ENCODE measurements around the gene ASTL.

DNA sequence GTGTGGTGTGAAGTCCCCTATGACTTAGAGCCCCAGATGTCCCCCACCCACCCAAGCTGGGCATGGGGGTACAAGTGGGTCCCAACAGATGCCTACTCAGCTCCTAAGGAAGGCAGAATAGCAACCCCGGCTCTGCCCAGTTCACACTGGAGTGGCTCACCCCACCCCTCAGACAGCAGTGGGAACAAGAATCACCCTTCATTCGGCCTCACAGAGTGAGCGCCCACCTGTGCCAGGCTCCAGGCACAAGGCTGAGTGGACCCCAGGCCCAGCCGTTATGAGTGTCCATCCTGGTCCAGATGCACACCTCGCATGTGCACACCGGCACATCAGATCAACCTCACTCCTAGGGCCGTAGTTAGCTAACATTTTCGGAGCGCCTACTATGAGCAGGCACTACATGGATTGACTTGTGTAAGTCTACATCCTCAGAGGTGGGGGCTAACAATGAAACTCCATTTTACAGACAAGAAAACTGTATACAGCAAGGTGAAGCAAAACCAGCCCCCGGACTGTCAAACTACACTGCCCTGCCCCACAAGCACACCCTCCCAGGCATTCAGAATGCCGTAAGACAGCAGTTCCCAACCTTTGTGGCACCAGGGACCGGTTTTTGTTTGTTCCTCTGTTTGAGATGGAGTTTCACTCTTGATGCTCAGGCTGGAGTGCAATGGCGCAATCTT is 2.8 kb upstream of the ASTL start:
- no peak for TF ChIP-seq POLR2A (IDR thresholded peaks at IDR 0.05; ENCODE audit: extremely low read depth, insufficient read length)
- TF ChIP-seq, protein P1, sequence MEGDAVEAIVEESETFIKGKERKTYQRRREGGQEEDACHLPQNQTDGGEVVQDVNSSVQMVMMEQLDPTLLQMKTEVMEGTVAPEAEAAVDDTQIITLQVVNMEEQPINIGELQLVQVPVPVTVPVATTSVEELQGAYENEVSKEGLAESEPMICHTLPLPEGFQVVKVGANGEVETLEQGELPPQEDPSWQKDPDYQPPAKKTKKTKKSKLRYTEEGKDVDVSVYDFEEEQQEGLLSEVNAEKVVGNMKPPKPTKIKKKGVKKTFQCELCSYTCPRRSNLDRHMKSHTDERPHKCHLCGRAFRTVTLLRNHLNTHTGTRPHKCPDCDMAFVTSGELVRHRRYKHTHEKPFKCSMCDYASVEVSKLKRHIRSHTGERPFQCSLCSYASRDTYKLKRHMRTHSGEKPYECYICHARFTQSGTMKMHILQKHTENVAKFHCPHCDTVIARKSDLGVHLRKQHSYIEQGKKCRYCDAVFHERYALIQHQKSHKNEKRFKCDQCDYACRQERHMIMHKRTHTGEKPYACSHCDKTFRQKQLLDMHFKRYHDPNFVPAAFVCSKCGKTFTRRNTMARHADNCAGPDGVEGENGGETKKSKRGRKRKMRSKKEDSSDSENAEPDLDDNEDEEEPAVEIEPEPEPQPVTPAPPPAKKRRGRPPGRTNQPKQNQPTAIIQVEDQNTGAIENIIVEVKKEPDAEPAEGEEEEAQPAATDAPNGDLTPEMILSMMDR (IDR thresholded peaks at IDR 0.05; ENCODE audit: low read depth, low read length): no peak

All from NB4 (cell line).